Epithelial cell of proximal tubule (primary cell): ENCODE measurements around the gene ZNF385A. TPM values are rescaled to one million over a fixed set of nuclear protein-coding genes. Genes with fewer than 3 reads are reported as not detected.

Experiments
- DNase-seq: peaks from one replicate; pipeline ENCODE4 v3.0.0-alpha.2; 2011; ENCODE audit warnings: low read depth
- H3K4me3 ChIP-seq: 2 replicates; pipeline ENCODE4 v1.5.1; 2011; ENCODE audit warnings: low read depth, mild to moderate bottlenecking, low read length
- CTCF ChIP-seq: conservative IDR thresholded peaks from 2 replicates; pipeline ENCODE4 v1.5.1; 2012; ENCODE audit warnings: low read depth, mild to moderate bottlenecking, low read length
- total RNA-seq: library from RNA; depleted of rRNA; stranded (reverse); fragments of >200 nt; gene quantifications from 2 replicates; pipeline ENCODE4 v1.2.3, GENCODE V29; 2015

The ZNF385A gene
- total RNA-seq, 1 donor from 2014 or later, result 3.9 TPM

DNA sequence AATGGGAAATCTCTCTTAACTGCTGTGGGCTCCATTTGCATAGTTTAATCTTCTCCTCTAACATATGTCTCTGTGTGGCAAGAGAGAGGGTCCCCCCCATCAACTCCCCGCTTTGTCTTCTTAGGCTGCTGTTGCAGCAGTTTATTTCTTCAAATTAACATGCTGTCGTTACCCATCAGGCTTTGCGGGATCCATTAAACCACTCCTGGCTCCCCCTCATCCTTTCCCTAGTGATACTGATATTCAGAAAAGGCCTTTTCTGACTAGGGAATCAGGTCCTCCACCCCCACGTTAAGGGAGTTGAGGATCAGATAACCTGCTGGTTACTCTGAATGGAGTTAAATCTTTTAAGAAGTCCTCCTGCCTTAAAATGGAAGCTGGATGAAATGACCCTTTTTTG lies 35.5 kb downstream of the ZNF385A start:
- no peak overlapping the region for H3K4me3 ChIP-seq
- TF ChIP-seq CTCF, result no peak
- DNase-seq, result no peak

DNA sequence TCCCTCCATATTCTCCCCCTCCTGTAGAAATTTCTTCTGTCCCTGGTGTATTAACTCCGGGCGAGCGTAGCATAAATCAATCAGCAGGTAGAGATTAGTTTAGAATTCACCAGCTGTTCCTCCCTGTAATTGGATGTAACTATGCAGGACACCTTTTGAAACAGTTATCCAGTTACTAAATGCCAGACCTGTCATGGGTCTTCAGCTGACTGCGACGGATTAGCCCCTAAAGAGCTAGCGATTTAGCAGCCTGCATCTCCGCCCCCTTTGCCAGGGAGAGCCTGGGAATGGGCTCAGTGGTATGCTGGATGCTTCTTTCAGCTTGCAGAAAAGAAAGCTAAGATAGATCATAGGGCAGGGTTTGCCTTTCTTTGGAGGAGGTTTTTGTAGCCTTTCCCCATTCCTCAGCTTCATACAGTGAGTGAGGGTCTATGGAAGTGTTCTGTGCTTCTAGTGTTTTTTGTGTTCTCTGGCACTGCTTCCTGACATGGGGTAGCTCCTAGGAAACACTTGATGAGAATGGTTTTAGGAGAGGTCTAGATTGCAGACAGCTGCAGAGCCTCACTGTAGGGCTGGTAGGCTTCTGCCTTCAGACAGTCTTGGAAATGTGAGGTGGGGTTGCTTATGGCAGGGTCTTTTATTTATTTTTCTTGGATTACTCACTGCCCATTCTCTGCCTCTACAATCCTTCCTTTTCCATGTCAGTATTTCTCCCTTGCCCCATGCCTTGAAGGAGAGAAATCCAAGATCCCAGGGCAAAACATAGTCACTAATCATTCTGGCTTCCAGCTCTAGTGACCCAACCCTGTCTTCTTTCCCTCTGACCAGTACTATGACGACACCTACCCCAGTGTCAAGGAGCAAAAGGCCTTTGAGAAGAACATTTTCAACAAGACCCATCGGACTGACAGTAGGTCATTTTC lies 42.9 kb downstream of the ZNF385A start:
- no peak overlapping the region for H3K4me3 ChIP-seq
- no peak for TF ChIP-seq CTCF
- DNase-seq, result no peak

DNA sequence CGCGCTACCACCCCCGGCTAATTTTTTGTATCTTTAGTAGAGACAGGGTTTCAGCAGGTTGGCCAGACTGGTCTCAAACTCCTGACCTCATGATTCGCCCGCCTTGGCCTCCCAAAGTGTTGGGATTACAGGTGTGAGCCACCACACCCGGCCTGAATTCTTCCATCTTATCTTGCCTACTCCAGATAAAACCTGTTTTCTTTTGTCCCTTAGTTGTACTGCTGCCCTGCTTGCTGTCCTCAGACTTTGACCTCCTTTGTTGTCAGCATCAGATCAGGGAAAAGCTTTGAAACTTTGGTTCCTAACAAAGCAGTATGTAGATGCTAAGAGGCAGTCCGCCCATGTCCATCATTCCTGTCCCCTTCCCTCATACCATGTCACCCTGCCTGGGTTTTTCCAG lies 43.7 kb downstream of the ZNF385A start:
- no peak overlapping the region for H3K4me3 ChIP-seq
- TF ChIP-seq CTCF, result no peak
- DNase-seq, result no peak

DNA sequence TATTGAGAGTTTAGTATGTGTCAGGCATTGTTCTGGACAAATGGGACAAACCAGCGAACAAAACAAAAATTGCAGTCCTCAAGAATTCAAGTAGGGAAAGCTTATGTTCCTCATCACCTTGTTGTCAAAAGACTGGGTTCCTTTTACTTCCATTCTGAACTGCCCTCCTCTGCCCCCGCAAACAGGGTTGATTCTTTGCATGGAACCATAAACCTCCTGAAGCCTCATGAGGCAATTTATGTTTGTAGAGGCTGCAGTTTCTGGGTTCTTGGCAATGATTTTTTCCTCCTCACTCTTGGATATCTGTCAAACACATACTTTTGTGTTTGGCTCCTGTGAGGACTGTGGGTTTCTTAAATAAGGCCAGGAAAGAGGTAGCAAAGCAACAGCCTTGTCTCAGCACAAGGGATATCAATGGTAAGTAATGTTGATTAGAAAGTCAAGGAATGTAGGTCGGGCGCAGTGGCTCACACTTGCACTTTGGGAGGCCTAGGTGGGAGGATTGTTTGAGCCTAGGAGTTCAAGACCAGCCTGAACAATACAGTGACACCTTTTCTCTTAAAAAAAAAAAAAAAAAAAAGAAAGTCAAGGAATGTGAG lies 45.7 kb downstream of the ZNF385A start:
- DNase-seq, result no peak
- no peak for TF ChIP-seq CTCF
- H3K4me3 ChIP-seq, result no peak overlapping the region

- DNase-seq, result no peak
- no peak for TF ChIP-seq CTCF
These were observed 46.5 kb downstream of the ZNF385A start for GRCh38 chr12:54337854-54338650.

GRCh38 chr12:54337280-54337842 lies 47.2 kb downstream of the ZNF385A start:
- H3K4me3 ChIP-seq, result no peak overlapping the region
- peak; percentile 22 for TF ChIP-seq CTCF
- DNase-seq, result no peak

More at GRCh38 chr12:54337854-54338650, 46.5 kb downstream of the ZNF385A start:
- no peak overlapping the region for H3K4me3 ChIP-seq
